Activated CD4-positive, alpha-beta T cell treated with anti-CD3 and anti-CD28 coated beads, Interleukin-2, Interleukin-6, amounts not matched to agents 100 ng/mL and 50 ng/mL, durations not matched to agents 16 hours and 8 hours (primary cell): Measurements from ENCODE around the gene KCNB1.

Experiments used
- DNase-seq: peaks from one replicate; pipeline ENCODE4 v3.0.0-alpha.2; 2020

Gene KCNB1

GRCh38 chr20:49405062-49405683, 77.3 kb downstream of the KCNB1 start:
- DNase-seq: no peak

- DNase-seq: no peak
Observed at GRCh38 chr20:49404461-49404860, 78.0 kb downstream of the KCNB1 start.

GRCh38 chr20:49403911-49404310, 78.6 kb downstream of the KCNB1 start:
- DNase-seq: no peak

GRCh38 chr20:49403012-49403411, 79.5 kb downstream of the KCNB1 start:
- DNase-seq: no peak

GRCh38 chr20:49400904-49401303, 81.6 kb downstream of the KCNB1 start:
- no peak for DNase-seq

- DNase-seq: no peak
Observed at GRCh38 chr20:49400410-49400809, 82.1 kb downstream of the KCNB1 start.

- no peak for DNase-seq
Observed at GRCh38 chr20:49399329-49399728, 83.1 kb downstream of the KCNB1 start.

GRCh38 chr20:49398401-49399144, 83.9 kb downstream of the KCNB1 start:
- DNase-seq: no peak

- DNase-seq: no peak
Observed at GRCh38 chr20:49397525-49397924, 84.9 kb downstream of the KCNB1 start.

GRCh38 chr20:49396230-49396629, 86.2 kb downstream of the KCNB1 start:
- DNase-seq: no peak

GRCh38 chr20:49395659-49396058, 86.8 kb downstream of the KCNB1 start:
- DNase-seq: no peak

- DNase-seq: no peak
Observed at GRCh38 chr20:49395183-49395582, 87.3 kb downstream of the KCNB1 start.

- no peak for DNase-seq
Observed at GRCh38 chr20:49394757-49395156, 87.7 kb downstream of the KCNB1 start.

- no peak for DNase-seq
Observed at GRCh38 chr20:49394264-49394663, 88.2 kb downstream of the KCNB1 start.

- no peak for DNase-seq
Observed at GRCh38 chr20:49393803-49394202, 88.7 kb downstream of the KCNB1 start.

- no peak for DNase-seq
Observed at GRCh38 chr20:49392745-49393144, 89.7 kb downstream of the KCNB1 start.

- DNase-seq: no peak
Observed at GRCh38 chr20:49391404-49392245, 90.8 kb downstream of the KCNB1 start.

GRCh38 chr20:49389854-49390253, 92.6 kb downstream of the KCNB1 start:
- DNase-seq: no peak

- DNase-seq: no peak
Observed at GRCh38 chr20:49388744-49389143, 93.7 kb downstream of the KCNB1 start.

GRCh38 chr20:49387581-49387939, 94.9 kb downstream of the KCNB1 start:
- DNase-seq: no peak

GRCh38 chr20:49386848-49387580, 95.5 kb downstream of the KCNB1 start:
- DNase-seq: no peak

- DNase-seq: peak; percentile 45
Observed at GRCh38 chr20:49385465-49385864, 97.0 kb downstream of the KCNB1 start.
